ENCODE results near the gene NPEPPS. TPM values are rescaled to one million over a fixed set of nuclear protein-coding genes. Genes with fewer than 3 reads are reported as not detected.
"Not testable (repeated sequence)": the region's sequence is repeated elsewhere in the genome, so short reads cannot be mapped to it uniquely, and the experiment has no call there.

Gene NPEPPS
- total RNA-seq, 1 experiment from 2014 or later: 139 TPM

DNA sequence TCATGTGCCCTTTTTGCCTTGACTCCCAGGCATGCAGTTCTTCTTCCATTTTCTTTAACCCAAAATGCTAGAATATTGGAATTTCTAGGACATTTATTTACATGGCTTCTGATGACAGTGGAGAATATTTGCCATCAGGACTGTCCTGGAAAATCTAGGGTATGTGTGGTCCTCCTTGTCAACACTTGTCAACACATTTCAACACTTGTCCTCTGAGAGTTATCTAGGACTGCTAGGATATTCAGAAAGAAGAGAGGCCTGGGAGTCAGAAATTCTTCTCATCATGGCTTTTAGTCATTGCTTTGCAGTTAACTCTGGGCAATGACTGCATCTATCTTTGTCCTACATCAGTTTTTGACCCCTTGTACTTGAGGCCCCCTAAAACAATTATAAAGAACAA is 11.5 kb upstream of the NPEPPS start:
- H3K27me3 ChIP-seq (replicated peaks; ENCODE audit: control insufficient read depth, insufficient read depth, low read length); H3K36me3 Mint-ChIP-seq (ENCODE audit: insufficient read depth, unreplicated experiment); H3K4me3 ChIP-seq (ENCODE audit: low read depth, low read length); H3K9me3 ChIP-seq; CTCF ChIA-PET; intact Hi-C loops (cut with micrococcal nuclease; ENCODE audit: unreplicated experiment); H3K4me3 Mint-ChIP-seq (ENCODE audit: unreplicated experiment); H3K9me3 Mint-ChIP-seq (ENCODE audit: unreplicated experiment); H3K4me1 Mint-ChIP-seq (ENCODE audit: low read depth, unreplicated experiment); H3K27me3 Mint-ChIP-seq (ENCODE audit: insufficient read depth, unreplicated experiment); H3K36me3 ChIP-seq (ENCODE audit: control insufficient read depth, insufficient read depth, low read length); BruUV-seq (replicated peaks); POLR2A ChIA-PET; DNase-seq; H3K4me1 ChIP-seq; H3K27ac Mint-ChIP-seq (ENCODE audit: unreplicated experiment): not testable (repeated sequence)

DNA sequence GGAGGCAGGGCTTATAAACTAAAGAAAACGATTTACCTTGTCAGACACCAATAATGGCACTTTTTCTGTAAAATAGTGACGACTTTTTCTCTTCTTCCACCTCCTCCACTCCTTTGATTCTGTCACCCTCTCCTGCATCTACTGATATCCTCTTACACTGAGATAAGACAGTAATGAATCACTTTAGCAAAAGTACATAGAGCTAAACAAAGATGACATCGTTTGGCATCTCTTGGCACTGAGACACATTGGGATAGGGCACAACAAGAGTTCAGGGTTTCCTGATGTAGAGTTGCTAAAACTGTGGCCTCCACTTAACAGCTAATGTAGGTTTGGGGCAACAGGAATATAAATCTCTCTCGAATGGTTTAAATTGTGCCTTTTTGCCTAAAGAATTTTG is 10.6 kb upstream of the NPEPPS start:
- intact Hi-C loops (cut with micrococcal nuclease; ENCODE audit: unreplicated experiment); DNase-seq; POLR2A ChIA-PET; BruUV-seq (replicated peaks); H3K27ac Mint-ChIP-seq (ENCODE audit: unreplicated experiment); H3K4me3 ChIP-seq (ENCODE audit: low read depth, low read length); H3K9me3 ChIP-seq; H3K4me1 ChIP-seq; H3K36me3 Mint-ChIP-seq (ENCODE audit: insufficient read depth, unreplicated experiment); CTCF ChIA-PET; H3K27me3 Mint-ChIP-seq (ENCODE audit: insufficient read depth, unreplicated experiment); H3K4me1 Mint-ChIP-seq (ENCODE audit: low read depth, unreplicated experiment); H3K27me3 ChIP-seq (replicated peaks; ENCODE audit: control insufficient read depth, insufficient read depth, low read length); H3K36me3 ChIP-seq (ENCODE audit: control insufficient read depth, insufficient read depth, low read length); H3K4me3 Mint-ChIP-seq (ENCODE audit: unreplicated experiment); H3K9me3 Mint-ChIP-seq (ENCODE audit: unreplicated experiment): not testable (repeated sequence)

- H3K4me1 ChIP-seq; H3K27ac Mint-ChIP-seq (ENCODE audit: unreplicated experiment); H3K27me3 ChIP-seq (replicated peaks; ENCODE audit: control insufficient read depth, insufficient read depth, low read length); H3K9me3 ChIP-seq; H3K4me3 ChIP-seq (ENCODE audit: low read depth, low read length); H3K4me1 Mint-ChIP-seq (ENCODE audit: low read depth, unreplicated experiment); H3K36me3 ChIP-seq (ENCODE audit: control insufficient read depth, insufficient read depth, low read length); POLR2A ChIA-PET; BruUV-seq (replicated peaks); H3K36me3 Mint-ChIP-seq (ENCODE audit: insufficient read depth, unreplicated experiment); H3K9me3 Mint-ChIP-seq (ENCODE audit: unreplicated experiment); H3K4me3 Mint-ChIP-seq (ENCODE audit: unreplicated experiment); CTCF ChIA-PET; H3K27me3 Mint-ChIP-seq (ENCODE audit: insufficient read depth, unreplicated experiment); intact Hi-C loops (cut with micrococcal nuclease; ENCODE audit: unreplicated experiment); DNase-seq: not testable (repeated sequence)
Observed at GRCh38 chr17:47521434-47521833, 9.5 kb upstream of the NPEPPS start.

DNA sequence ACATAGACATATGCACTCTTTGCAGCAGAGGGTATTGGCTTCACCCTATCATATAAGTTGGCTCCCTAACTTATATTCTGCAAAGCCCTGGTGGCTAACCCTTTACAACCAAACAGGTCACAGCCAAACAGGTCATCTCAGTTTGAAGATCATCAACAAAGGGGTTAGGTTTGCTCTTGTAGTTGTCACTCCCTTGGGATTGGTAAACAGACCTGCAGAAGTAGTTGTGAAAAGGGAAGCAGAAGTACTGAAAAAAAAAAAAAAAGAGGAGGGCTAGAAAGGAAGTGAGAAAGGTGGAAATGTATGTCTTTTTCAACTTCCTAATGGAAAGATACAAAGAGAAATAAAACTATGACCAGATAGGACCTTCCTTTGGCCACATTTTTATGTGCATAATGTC is 8.6 kb upstream of the NPEPPS start:
- H3K4me1 ChIP-seq; H3K27ac Mint-ChIP-seq (ENCODE audit: unreplicated experiment); POLR2A ChIA-PET; intact Hi-C loops (cut with micrococcal nuclease; ENCODE audit: unreplicated experiment); H3K4me3 ChIP-seq (ENCODE audit: low read depth, low read length); H3K36me3 ChIP-seq (ENCODE audit: control insufficient read depth, insufficient read depth, low read length); H3K27me3 ChIP-seq (replicated peaks; ENCODE audit: control insufficient read depth, insufficient read depth, low read length); H3K9me3 ChIP-seq; H3K4me1 Mint-ChIP-seq (ENCODE audit: low read depth, unreplicated experiment); H3K36me3 Mint-ChIP-seq (ENCODE audit: insufficient read depth, unreplicated experiment); CTCF ChIA-PET; H3K4me3 Mint-ChIP-seq (ENCODE audit: unreplicated experiment); H3K27me3 Mint-ChIP-seq (ENCODE audit: insufficient read depth, unreplicated experiment); H3K9me3 Mint-ChIP-seq (ENCODE audit: unreplicated experiment); DNase-seq; BruUV-seq (replicated peaks): not testable (repeated sequence)

GRCh38 chr17:47531233-47531820 is 419 bp downstream of the NPEPPS start:
- H3K27ac Mint-ChIP-seq (ENCODE audit: unreplicated experiment): peak overlapping the region; percentile 89
- H3K9me3 ChIP-seq; H3K4me1 Mint-ChIP-seq (ENCODE audit: low read depth, unreplicated experiment); BruUV-seq (replicated peaks); CTCF ChIA-PET; H3K36me3 ChIP-seq (ENCODE audit: control insufficient read depth, insufficient read depth, low read length); H3K27me3 ChIP-seq (replicated peaks; ENCODE audit: control insufficient read depth, insufficient read depth, low read length); H3K27me3 Mint-ChIP-seq (ENCODE audit: insufficient read depth, unreplicated experiment); H3K4me1 ChIP-seq; H3K9me3 Mint-ChIP-seq (ENCODE audit: unreplicated experiment); intact Hi-C loops (cut with micrococcal nuclease; ENCODE audit: unreplicated experiment): not testable (repeated sequence)
- H3K36me3 Mint-ChIP-seq (ENCODE audit: insufficient read depth, unreplicated experiment): peaks cover 25% of the 10 kb centered on the region
- DNase-seq: peak in 1 of 2 experiments; percentile 46
- peak overlapping the region; percentile 61 for H3K4me3 ChIP-seq (ENCODE audit: low read depth, low read length)
- peak overlapping the region; percentile 84 for H3K4me3 Mint-ChIP-seq (ENCODE audit: unreplicated experiment)
- POLR2A ChIA-PET: interaction anchor here (1.0 to 1.2 kb wide), 3 partner anchors 29 to 120 kb away, joined by 3 to 5 read pairs (median 4); partner anchors contain the start of gene KPNB1

GRCh38 chr17:47539085-47539484 is 8.2 kb downstream of the NPEPPS start:
- H3K4me1 ChIP-seq; H3K4me3 Mint-ChIP-seq (ENCODE audit: unreplicated experiment); H3K9me3 Mint-ChIP-seq (ENCODE audit: unreplicated experiment); intact Hi-C loops (cut with micrococcal nuclease; ENCODE audit: unreplicated experiment); H3K36me3 ChIP-seq (ENCODE audit: control insufficient read depth, insufficient read depth, low read length); H3K27me3 Mint-ChIP-seq (ENCODE audit: insufficient read depth, unreplicated experiment); DNase-seq; H3K9me3 ChIP-seq; POLR2A ChIA-PET; H3K4me1 Mint-ChIP-seq (ENCODE audit: low read depth, unreplicated experiment); H3K27ac Mint-ChIP-seq (ENCODE audit: unreplicated experiment); H3K27me3 ChIP-seq (replicated peaks; ENCODE audit: control insufficient read depth, insufficient read depth, low read length); H3K4me3 ChIP-seq (ENCODE audit: low read depth, low read length); CTCF ChIA-PET: not testable (repeated sequence)
- peaks cover 22% of the 10 kb centered on the region for H3K36me3 Mint-ChIP-seq (ENCODE audit: insufficient read depth, unreplicated experiment)
- BruUV-seq (replicated peaks): TSS peak; percentile 8

GRCh38 chr17:47541676-47542075 is 10.8 kb downstream of the NPEPPS start:
- not testable (repeated sequence) for H3K36me3 ChIP-seq (ENCODE audit: control insufficient read depth, insufficient read depth, low read length)

More at GRCh38 chr17:47541676-47542075, 10.8 kb downstream of the NPEPPS start:
- CTCF ChIA-PET; H3K27me3 ChIP-seq (replicated peaks; ENCODE audit: control insufficient read depth, insufficient read depth, low read length); H3K4me1 ChIP-seq; H3K9me3 ChIP-seq; H3K4me1 Mint-ChIP-seq (ENCODE audit: low read depth, unreplicated experiment); H3K27ac Mint-ChIP-seq (ENCODE audit: unreplicated experiment); H3K4me3 ChIP-seq (ENCODE audit: low read depth, low read length); DNase-seq; BruUV-seq (replicated peaks); H3K4me3 Mint-ChIP-seq (ENCODE audit: unreplicated experiment); intact Hi-C loops (cut with micrococcal nuclease; ENCODE audit: unreplicated experiment); POLR2A ChIA-PET; H3K27me3 Mint-ChIP-seq (ENCODE audit: insufficient read depth, unreplicated experiment); H3K9me3 Mint-ChIP-seq (ENCODE audit: unreplicated experiment): not testable (repeated sequence)
- peaks cover 29% of the 10 kb centered on the region for H3K36me3 Mint-ChIP-seq (ENCODE audit: insufficient read depth, unreplicated experiment)

Measured in Caco-2 (cell line).